GM23248 (cell line): ENCODE results near the gene SMARCC2. TPM values are rescaled to one million over a fixed set of nuclear protein-coding genes. Genes with fewer than 3 reads are reported as not detected.

ENCODE experiments used
- DNase-seq: peaks from one replicate; pipeline ENCODE4 v3.0.0-alpha.2; 2015
- H2AFZ ChIP-seq: fragments of 200-600 bp; sonication (generic); 2 replicates; pipeline ENCODE4 v1.6.1; 2016; ENCODE audit warnings: antibody characterized with exemption
- H3F3A ChIP-seq: fragments of 200-600 bp; sonication (generic); 2 replicates; pipeline ENCODE4 v1.6.1; 2016; ENCODE audit warnings: mild to moderate bottlenecking, antibody characterized with exemption, mixed run types; ENCODE audit not compliant: insufficient read depth
- H3K27ac ChIP-seq: fragments of 200-600 bp; sonication (generic); 2 replicates; pipeline ENCODE4 v1.5.1; 2016; ENCODE audit warnings: mild to moderate bottlenecking
- H3K27me3 ChIP-seq: fragments of 200-600 bp; sonication (generic); replicated peaks from 2 replicates; pipeline ENCODE4 v1.6.1; 2016; ENCODE audit warnings: mild to moderate bottlenecking; ENCODE audit not compliant: insufficient read depth
- H3K36me3 ChIP-seq: fragments of 200-600 bp; sonication (generic); 2 replicates; pipeline ENCODE4 v1.6.1; 2016; ENCODE audit warnings: low read depth, mild to moderate bottlenecking
- H3K4me1 ChIP-seq: fragments of 200-600 bp; sonication (generic); 2 replicates; pipeline ENCODE4 v1.6.1; 2016; ENCODE audit warnings: mild to moderate bottlenecking; ENCODE audit not compliant: insufficient read depth
- H3K4me2 ChIP-seq: fragments of 200-600 bp; sonication (generic); one replicate; pipeline ENCODE4 v1.6.1; 2016; ENCODE audit warnings: mild to moderate bottlenecking; ENCODE audit not compliant: unreplicated experiment
- H3K4me3 ChIP-seq: fragments of 200-600 bp; sonication (generic); 2 replicates; pipeline ENCODE4 v1.5.1; 2016; ENCODE audit warnings: mild to moderate bottlenecking
- H3K79me2 ChIP-seq: fragments of 200-600 bp; sonication (generic); 2 replicates; pipeline ENCODE4 v1.6.1; 2016; ENCODE audit warnings: mild to moderate bottlenecking; ENCODE audit not compliant: insufficient read depth
- H3K9ac ChIP-seq: fragments of 200-600 bp; sonication (generic); 2 replicates; pipeline ENCODE4 v1.6.1; 2016; ENCODE audit warnings: mild to moderate bottlenecking
- H3K9me2 ChIP-seq: fragments of 200-600 bp; sonication (generic); 2 replicates; pipeline ENCODE4 v1.6.1; 2016; ENCODE audit warnings: mixed run types, mild to moderate bottlenecking, moderate library complexity; ENCODE audit not compliant: insufficient read depth
- H3K9me3 ChIP-seq: fragments of 200-600 bp; sonication (generic); one replicate; pipeline ENCODE4 v1.6.1; 2017; ENCODE audit warnings: low read depth
- H4K20me1 ChIP-seq: fragments of 200-600 bp; sonication (generic); 2 replicates; pipeline ENCODE4 v1.6.0; 2016; ENCODE audit not compliant: insufficient read depth
- EZH2 ChIP-seq: fragments of 200-600 bp; sonication (generic); IDR thresholded peaks from 2 replicates; pipeline ENCODE4 v1.6.1; 2018; ENCODE audit warnings: antibody characterized with exemption, mild to moderate bottlenecking; ENCODE audit not compliant: insufficient read depth, poor library complexity, severe bottlenecking
- EZH2phosphoT487 ChIP-seq: fragments of 200-600 bp; sonication (generic); IDR thresholded peaks from 2 replicates; pipeline ENCODE4 v1.6.1; 2018; ENCODE audit warnings: antibody characterized with exemption, moderate library complexity, mild to moderate bottlenecking, low read depth; ENCODE audit not compliant: insufficient read depth
- WGBS, 2 experiments: methylation state at CpG; one replicate each; pipeline ENCODE4 v1.1.6; 2015 to 2017; ENCODE audit warnings: low lambda C conversion rate in 2 of 2, low coverage in 1 of 2; ENCODE audit errors: missing lambda C conversion rate in 2 of 2; 5-methylcytosine and 5-hydroxymethylcytosine counted together
- in situ Hi-C: fragments of 300-500 bp; cut with MboI; formaldehyde crosslinking; loops from 2 replicates; pipeline ENCODE4 v1.15.0; 2020
- polyA plus RNA-seq: library from polyadenylated mRNA; unstranded; fragments of >200 nt; fragmentation: Nextera tagmentation; extraction: Ambion mirVana; gene quantifications from 2 replicates; pipeline ENCODE4 v1.2.1, GENCODE V29; 2016
- total RNA-seq: library from RNA; depleted of rRNA; stranded (reverse); fragments of >200 nt; shearing (Covaris generic); gene quantifications from 2 replicates; pipeline ENCODE4 v1.2.3, GENCODE V29; 2014

The SMARCC2 gene
- total and polyA plus RNA-seq, 2 experiments from 2014 or later = 34.0 to 64.3 TPM

DNA sequence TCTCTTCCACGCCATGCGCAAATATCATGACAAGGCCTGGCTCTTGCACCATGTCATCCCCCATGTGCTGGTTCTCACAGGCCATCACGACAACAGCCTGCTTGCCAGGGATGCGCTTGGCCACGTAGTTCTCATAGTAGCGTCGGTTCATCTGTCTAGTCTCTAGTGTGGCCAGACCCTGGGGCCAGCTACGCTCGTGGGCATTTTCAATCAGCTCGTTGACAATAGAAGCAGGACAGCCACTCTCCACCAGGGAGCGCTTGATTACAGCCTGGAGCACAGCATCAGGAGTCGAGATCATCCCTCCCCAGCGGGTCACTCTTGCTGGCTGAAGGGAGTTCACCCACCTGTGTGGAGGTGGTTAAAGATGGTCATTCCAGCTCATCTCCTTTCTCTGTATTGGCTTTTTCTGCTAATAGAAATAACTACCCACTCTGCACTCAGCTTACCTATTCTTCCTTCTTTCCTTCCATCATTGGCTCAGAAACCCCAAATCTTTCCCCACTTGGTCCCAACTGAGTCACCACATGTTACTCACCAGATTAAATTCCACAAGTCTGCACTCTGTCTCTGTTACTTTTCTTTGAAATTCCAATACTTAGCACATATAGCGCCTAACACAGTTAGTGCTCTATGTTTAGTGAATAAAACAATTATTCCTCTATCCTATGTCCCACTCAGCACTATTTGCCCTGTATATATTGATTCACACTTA, 17.3 kb upstream of the SMARCC2 start:
- Histone ChIP-seq H3K9ac (no peak overlapping the region), H3F3A (peaks cover 50% of the 10 kb centered on the region), H3K36me3 (peaks cover 57% of the 10 kb centered on the region), H3K4me3 (no peak overlapping the region), H3K79me2 (0 out of 2 replicates have a peak, but pooled peaks cover 5% of the 10 kb centered on the region), H3K4me1 (peaks cover 8% of the 10 kb centered on the region), H3K27me3 (no peaks in the 10 kb centered on the region), H3K27ac (peak overlapping the region; percentile 41), H3K9me3 (no peaks in the 10 kb centered on the region), H3K4me2 (peak overlapping the region; percentile 26), H4K20me1 (no peaks in the 10 kb centered on the region), H2AFZ (no peak overlapping the region), H3K9me2 (no peaks in the 10 kb centered on the region)
- in situ Hi-C loops = no loop called here
- WGBS, 2 experiments = 55 to 59% methylated on average over 14 of the region's 14 CpGs
- peak; percentile 75 for DNase-seq
- no peak for TF ChIP-seq EZH2phosphoT487
- no peak for TF ChIP-seq EZH2

DNA sequence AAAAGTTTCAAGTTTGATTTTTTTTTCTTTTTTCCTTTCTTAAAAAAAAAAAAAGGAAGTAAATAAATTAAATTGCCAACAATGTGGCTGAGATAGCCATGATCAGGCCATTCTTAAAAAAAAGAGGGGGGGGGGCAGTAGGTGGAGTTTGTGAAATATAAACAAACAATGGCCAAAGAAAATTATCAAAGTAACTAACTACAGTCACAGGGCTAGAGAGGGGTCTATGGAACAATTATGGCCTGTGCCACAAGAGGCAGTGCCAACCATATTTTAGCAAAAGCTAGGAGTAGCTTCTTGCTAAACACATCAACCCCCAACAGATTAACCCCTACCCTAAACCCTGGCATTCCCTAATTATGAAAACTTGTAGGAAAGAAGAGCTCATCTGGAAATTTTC, 16.2 kb upstream of the SMARCC2 start:
- no peak overlapping the region for H3K4me2 ChIP-seq
- no peaks in the 10 kb centered on the region for H3K9me2 ChIP-seq
- no peaks in the 10 kb centered on the region for H4K20me1 ChIP-seq
- H3K36me3 ChIP-seq = peaks cover 53% of the 10 kb centered on the region
- no peak for DNase-seq
- no peak overlapping the region for H3K4me3 ChIP-seq
- H3K27ac ChIP-seq = no peak overlapping the region
- H3K79me2 ChIP-seq = 0 out of 2 replicates have a peak, but pooled peaks cover 5% of the 10 kb centered on the region
- H3F3A ChIP-seq = peaks cover 47% of the 10 kb centered on the region
- H3K4me1 ChIP-seq = peaks cover 8% of the 10 kb centered on the region
- no peak for TF ChIP-seq EZH2phosphoT487
- TF ChIP-seq EZH2 = no peak
- no peak overlapping the region for H2AFZ ChIP-seq
- in situ Hi-C loops = no loop called here
- H3K9ac ChIP-seq = no peak overlapping the region
- no peaks in the 10 kb centered on the region for H3K27me3 ChIP-seq
- H3K9me3 ChIP-seq = no peaks in the 10 kb centered on the region

DNA sequence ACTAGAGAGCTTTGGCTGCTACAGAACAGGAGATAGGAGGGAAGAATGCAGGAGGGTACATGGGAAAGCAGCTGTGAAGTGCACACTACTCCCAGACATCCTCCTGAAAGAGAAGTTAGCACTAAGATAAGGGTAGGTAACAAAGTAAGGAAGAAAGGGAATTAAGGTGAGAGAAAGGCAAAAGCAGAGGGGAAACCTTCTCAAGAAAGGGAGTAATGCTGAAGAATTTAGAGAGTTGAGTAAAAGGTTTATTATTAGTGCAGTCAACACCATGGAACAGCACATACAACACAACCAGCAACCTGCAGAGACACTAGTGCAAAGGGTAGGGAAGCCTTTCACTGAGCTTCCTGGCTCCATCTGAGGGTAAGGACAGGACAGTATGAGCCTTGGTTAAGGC, 15.0 kb upstream of the SMARCC2 start:
- DNase-seq = no peak
- Histone ChIP-seq H3K79me2 (0 out of 2 replicates have a peak, but pooled peaks cover 5% of the 10 kb centered on the region), H3K9me3 (no peaks in the 10 kb centered on the region), H3K9ac (no peak overlapping the region), H3K4me2 (no peak overlapping the region), H2AFZ (no peak overlapping the region), H3K4me3 (no peak overlapping the region), H3F3A (peaks cover 43% of the 10 kb centered on the region), H3K36me3 (peaks cover 43% of the 10 kb centered on the region), H3K27ac (no peak overlapping the region), H3K27me3 (no peaks in the 10 kb centered on the region), H3K9me2 (no peaks in the 10 kb centered on the region), H4K20me1 (no peaks in the 10 kb centered on the region), H3K4me1 (peaks cover 8% of the 10 kb centered on the region)
- in situ Hi-C loops = no loop called here
- TF ChIP-seq EZH2 (no peak), EZH2phosphoT487 (no peak)

DNA sequence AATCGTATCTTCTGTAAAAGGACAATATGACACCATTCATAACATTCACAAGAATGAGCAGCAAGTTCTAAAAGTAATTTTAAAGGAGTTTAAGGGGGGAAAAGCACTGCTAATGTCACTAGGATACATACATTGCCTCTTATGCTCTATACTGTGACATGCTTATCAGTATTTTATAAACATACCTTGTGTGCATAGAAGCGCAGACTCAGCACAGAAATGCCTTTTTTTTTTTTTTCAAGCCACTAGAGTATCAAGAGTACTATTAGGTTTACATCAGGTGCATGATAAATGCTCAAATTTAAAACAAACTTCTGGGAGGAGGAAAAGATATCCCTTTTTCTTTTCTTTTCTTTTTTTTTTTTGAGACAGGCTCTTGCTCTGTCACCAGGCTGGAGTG, 13.6 kb upstream of the SMARCC2 start:
- TF ChIP-seq EZH2 = no peak
- no peak for TF ChIP-seq EZH2phosphoT487
- Histone ChIP-seq H3K9me2 (no peaks in the 10 kb centered on the region), H3K27me3 (no peaks in the 10 kb centered on the region), H2AFZ (no peak overlapping the region), H3K79me2 (0 out of 2 replicates have a peak, but pooled peaks cover 5% of the 10 kb centered on the region), H3F3A (peaks cover 43% of the 10 kb centered on the region), H3K36me3 (peaks cover 36% of the 10 kb centered on the region), H4K20me1 (no peaks in the 10 kb centered on the region), H3K4me3 (no peak overlapping the region), H3K4me2 (no peak overlapping the region), H3K9me3 (no peaks in the 10 kb centered on the region), H3K27ac (no peak overlapping the region), H3K9ac (no peak overlapping the region), H3K4me1 (peaks cover 17% of the 10 kb centered on the region)
- no peak for DNase-seq
- 51 to 54% methylated on average over 2 of the region's 2 CpGs for WGBS, 2 experiments
- in situ Hi-C loops = no loop called here

DNA sequence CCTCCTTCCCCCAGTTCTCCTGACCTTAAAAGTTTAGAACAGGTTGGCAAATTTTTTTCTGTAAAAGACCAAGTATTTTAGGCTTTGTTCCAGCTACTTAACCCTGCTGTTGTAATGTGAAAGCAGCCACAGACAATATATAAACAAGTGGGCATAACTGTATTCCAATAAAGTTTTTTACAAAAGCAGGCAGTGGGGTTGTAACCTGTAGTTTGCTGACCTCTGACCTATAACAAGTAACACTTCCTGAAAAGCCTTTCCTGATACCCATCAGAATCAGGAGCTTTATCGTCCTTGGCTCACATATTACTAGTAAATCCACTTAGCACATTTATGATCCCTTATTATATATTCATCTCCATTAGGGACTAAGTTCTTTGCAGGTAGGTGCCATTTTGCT, 13.1 kb upstream of the SMARCC2 start:
- Histone ChIP-seq H3K9me2 (no peaks in the 10 kb centered on the region), H2AFZ (no peak overlapping the region), H4K20me1 (no peaks in the 10 kb centered on the region), H3K9me3 (no peaks in the 10 kb centered on the region), H3K9ac (no peak overlapping the region), H3K4me2 (no peak overlapping the region), H3K4me3 (no peak overlapping the region), H3K27me3 (no peaks in the 10 kb centered on the region), H3K36me3 (peaks cover 31% of the 10 kb centered on the region), H3F3A (peaks cover 43% of the 10 kb centered on the region), H3K27ac (no peak overlapping the region), H3K79me2 (0 out of 2 replicates have a peak, but pooled peaks cover 5% of the 10 kb centered on the region), H3K4me1 (peaks cover 15% of the 10 kb centered on the region)
- TF ChIP-seq EZH2 (no peak), EZH2phosphoT487 (no peak)
- in situ Hi-C loops = no loop called here
- WGBS, 2 experiments = 57 to 62% methylated on average over 1 of the region's 1 CpG
- no peak for DNase-seq
